ENCODE results near the gene AUP1.

AUP1 gene

DNA sequence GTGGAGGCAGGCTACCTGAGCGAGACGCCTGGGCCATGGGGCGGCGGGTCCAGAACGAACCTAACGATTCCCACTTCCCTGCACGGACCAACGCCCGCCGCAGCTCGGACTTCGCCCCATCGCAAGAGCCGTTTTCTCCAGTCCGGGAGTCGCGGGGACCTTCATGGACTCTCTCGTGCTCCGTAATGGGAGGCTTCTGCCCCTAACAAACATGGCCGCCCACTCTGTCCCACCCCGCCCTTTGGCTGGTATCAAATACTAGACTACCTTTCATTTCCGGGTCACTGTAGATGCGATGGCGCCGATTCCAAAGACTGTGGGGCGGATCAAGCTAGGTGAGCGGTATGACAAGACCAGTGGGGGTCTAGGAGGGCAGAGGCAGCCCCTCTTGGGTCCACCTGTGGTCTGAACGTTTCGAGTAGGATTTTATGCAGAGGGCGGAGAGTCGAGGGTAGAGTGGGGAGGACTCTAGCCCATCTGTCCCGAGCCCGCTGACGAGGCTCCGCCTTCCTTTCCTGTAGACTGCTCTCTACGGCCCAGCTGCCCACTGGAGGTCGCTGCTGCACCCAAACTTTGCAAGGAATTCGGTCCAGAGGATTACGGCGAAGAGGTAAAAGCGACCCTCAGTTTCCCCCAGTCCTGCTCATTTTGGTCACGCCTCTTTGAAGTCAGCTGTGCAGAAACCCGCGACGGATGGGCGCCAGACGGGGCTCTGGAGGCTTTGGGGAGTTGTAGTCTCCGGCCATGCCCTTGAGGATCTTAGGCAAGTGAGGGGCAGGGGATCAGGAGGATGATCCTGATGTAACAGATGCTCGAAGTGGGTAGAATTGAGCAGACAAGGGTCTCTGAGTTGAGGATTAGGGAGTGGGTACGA lies 46.5 kb downstream of the AUP1 start, which contains the start of the genes CCDC142 and TTC31:
Gene CCDC142 (minus strand): TSS at position 198 of the 874 bp plus-strand sequence. CDS start 161 bp downstream, at position 37.
Gene TTC31 (plus strand): TSS at position 281 of the 874 bp plus-strand sequence. CDS start 15 bp downstream, at position 296.
- Histone ChIP-seq H3K9ac (ENCODE audit: low read length) (peak within 1 kb of the TSS; percentile 93), H3K36me3 (ENCODE audit: control insufficient read depth, insufficient read depth, low read length, severe bottlenecking) (peaks cover 17% of the 10 kb centered on the region), H3K27me3 (replicated peaks; ENCODE audit: control insufficient read depth, insufficient read depth, low read length) (no peaks in the 10 kb centered on the region), H3K4me1 (ENCODE audit: control insufficient read depth, insufficient read depth, low read length) (peaks cover 22% of the 10 kb centered on the region), H3K4me3 (ENCODE audit: low read length) (peak within 1 kb of the TSS; percentile 100), H3K9me3 (ENCODE audit: control insufficient read depth, low read length) (no peaks in the 10 kb centered on the region)
- DNase-seq (ENCODE audit: low read depth), result peak; percentile 98

DNA sequence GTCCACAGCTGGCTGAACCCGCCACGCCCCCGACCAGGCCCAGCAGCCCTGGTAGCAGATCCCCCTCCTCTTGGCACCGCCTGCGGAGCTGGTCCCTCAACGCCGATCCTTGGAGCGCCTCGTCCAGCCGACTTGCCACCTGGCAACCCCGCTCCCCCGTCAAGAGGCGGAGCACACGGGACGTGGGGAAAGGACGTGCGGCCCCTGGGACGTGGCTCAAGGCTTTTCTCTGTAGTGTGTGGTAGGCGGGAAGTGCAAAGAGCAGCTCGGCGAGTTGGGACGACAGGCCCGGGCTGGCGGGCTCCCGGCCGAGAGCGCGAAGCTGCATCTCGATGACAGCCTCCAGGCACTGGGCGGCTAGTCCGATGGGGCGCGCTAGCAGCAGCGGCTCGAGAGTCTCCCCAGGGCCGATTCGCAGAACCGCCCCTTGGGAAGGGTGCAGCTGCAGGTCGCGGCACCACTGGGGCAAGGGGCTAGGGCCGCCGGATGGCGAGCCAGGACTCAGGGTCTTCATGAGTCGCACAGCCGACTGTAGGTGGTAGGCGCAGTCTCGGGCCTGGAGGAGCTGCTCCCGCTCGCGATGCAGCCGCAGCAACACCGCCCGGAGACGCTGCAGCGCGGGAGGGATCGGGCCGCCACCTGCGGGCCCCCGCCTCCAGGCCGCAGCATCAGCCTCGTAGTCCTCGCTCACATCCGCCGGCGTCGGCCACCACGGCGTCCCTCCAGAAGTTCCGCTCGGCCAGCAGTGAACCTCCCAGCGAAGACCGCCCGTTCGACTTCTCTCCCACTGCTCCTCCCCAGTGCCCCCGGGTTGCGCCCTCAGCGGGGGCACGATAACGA lies 47.3 kb downstream of the AUP1 start:
- DNase-seq (ENCODE audit: low read depth), result peak; percentile 63
- H3K4me3 ChIP-seq (ENCODE audit: low read length), result peak overlapping the region; percentile 100
- peaks cover 22% of the 10 kb centered on the region for H3K36me3 ChIP-seq (ENCODE audit: control insufficient read depth, insufficient read depth, low read length, severe bottlenecking)
- peak overlapping the region; percentile 93 for H3K9ac ChIP-seq (ENCODE audit: low read length)
- H3K27me3 ChIP-seq (replicated peaks; ENCODE audit: control insufficient read depth, insufficient read depth, low read length), result no peaks in the 10 kb centered on the region
- peaks cover 20% of the 10 kb centered on the region for H3K4me1 ChIP-seq (ENCODE audit: control insufficient read depth, insufficient read depth, low read length)
- no peaks in the 10 kb centered on the region for H3K9me3 ChIP-seq (ENCODE audit: control insufficient read depth, low read length)

DNA sequence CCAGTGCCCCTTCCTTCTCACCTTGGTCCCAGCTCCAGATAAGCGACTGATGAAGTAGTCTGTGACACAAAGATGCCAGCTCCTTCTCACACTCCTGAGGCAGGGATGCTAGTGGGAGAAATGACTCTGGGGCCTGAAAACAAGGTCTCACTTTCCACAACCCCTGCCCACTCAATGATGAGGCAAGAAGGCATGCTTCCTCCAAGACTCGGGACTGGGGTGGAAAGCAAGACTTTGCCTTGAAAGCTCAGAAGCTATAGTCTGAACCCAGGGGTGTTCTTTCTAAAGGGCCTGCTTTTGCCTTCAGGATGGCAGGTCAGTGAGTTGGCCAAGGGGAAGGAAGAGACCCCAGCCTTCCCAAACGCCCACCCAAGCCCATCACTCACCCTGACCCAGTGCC lies 48.1 kb downstream of the AUP1 start:
- Histone ChIP-seq H3K4me1 (ENCODE audit: control insufficient read depth, insufficient read depth, low read length) (peaks cover 20% of the 10 kb centered on the region), H3K4me3 (ENCODE audit: low read length) (peak overlapping the region; percentile 100)

More for the DNA sequence above, 48.1 kb downstream of the AUP1 start:
- Histone ChIP-seq H3K9me3 (ENCODE audit: control insufficient read depth, low read length) (no peaks in the 10 kb centered on the region), H3K9ac (ENCODE audit: low read length) (peak overlapping the region; percentile 93), H3K27me3 (replicated peaks; ENCODE audit: control insufficient read depth, insufficient read depth, low read length) (no peaks in the 10 kb centered on the region), H3K36me3 (ENCODE audit: control insufficient read depth, insufficient read depth, low read length, severe bottlenecking) (peaks cover 24% of the 10 kb centered on the region)
- DNase-seq (ENCODE audit: low read depth), result peak; percentile 28
